Stimulated activated CD8-positive, alpha-beta memory T cell treated with anti-CD3 and anti-CD28 coated beads, Interleukin-15, amount 100 ng/mL, for 1 hour (primary cell): ENCODE data around the gene S100A7.

Experiments used
- DNase-seq: peaks from one replicate; pipeline ENCODE4 v3.0.0-alpha.2; 2020; ENCODE audit warnings: low read depth

S100A7 gene

DNA sequence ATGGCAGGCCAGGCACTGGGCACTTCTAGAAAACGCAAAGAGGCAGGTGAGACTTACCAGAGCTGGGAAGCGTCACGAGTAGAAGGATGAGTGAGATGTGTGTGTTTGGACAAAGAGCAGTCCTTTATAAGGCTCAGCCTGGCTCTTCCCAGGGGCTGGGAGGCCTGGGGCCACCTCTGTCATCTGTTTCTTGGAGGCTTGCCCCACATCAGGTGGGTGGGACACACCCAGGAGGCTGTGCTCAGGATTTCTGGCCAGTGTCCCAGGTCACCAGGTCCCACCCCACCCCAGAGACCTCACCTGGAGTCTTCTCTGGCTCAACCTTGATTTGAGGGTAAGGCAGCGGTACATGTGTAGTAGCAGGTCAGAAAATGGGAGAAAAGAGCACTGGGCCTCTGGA is at the start of gene S100A7:
Gene S100A7 (minus strand): TSS at position 101 of the 400 bp plus-strand sequence. CDS start 1,638 bp downstream, outside the sequence.
- no peak for DNase-seq

DNA sequence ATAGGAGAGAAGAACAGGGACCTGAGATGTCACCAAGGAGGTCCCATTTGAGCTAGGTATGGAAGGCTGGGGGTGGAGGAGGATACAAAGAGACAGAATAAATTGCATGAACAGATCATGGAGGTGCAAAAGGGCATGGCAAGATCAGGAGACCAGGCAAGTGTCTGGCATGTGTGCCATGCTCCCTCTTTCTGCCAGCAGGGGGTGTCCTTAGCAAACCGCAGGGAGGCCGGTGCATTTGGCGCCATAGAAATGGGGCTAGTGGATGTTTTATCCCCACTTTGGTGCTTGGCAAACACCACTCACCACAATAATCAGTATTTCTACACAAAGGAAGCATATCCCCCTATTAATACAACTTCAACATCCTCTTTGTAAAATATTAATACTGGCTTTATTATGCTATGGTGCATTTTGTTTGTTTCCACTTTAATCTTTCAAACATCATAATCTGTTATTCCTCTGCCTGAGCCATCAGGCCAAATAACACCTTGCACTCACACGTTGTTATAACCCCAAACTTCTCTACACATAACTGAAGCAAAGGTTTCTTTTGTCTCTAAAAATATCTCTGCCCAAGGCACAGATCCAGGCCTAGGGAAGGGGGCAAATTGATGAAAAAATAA is 49.4 kb upstream of the S100A7 start:
- peak; percentile 38 for DNase-seq

DNA sequence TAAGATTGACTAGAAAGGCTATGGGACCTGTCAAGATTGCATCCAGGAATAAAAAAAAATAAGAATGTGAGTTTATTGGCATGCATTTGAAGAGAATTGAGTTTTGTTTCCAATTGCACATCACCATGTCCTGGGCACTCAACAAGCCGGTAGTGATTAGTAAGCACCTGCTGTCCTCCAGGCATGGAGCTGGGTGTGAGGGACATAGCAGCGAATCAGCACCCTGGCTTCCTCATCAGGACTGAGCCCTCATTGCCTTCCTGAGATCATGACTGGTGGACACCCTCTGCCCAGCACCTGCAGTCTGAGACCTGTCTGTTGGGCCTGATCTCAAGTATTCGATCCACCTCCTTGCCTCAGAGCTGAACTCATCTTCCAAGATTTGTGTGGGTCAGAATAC is 48.6 kb upstream of the S100A7 start:
- DNase-seq, result no peak

DNA sequence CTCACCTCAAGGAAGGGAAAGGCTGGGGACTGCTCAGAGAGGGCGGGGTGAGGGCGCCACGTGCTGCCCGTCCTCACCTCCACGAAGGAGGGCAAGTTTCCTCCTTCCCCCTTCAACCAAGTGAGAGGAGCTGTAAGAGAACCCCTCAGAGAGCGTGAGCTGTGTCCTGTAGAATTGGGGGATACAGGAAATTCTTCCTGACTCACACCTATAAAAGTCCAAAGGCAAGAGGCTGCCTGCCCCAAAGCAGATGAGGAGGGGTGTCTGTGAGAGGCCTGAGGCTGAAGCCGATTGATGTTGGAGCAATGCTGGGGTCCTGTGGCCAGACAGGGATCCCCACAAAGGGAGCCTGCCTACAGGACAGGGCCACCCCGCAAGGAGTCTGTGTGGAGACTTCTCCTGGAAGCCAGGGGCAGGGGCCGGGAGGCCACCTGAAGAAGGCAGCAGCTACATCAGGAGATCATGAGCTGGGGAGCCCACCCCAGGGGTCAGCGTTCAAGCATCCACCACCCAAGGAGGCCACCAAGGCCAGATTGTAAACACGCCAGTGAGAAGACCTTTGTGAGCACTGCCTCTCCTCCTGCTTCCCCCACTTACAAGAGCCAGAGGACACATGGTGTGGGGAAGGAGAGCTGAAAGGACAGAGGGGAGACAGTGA is 47.6 kb upstream of the S100A7 start:
- no peak for DNase-seq

DNA sequence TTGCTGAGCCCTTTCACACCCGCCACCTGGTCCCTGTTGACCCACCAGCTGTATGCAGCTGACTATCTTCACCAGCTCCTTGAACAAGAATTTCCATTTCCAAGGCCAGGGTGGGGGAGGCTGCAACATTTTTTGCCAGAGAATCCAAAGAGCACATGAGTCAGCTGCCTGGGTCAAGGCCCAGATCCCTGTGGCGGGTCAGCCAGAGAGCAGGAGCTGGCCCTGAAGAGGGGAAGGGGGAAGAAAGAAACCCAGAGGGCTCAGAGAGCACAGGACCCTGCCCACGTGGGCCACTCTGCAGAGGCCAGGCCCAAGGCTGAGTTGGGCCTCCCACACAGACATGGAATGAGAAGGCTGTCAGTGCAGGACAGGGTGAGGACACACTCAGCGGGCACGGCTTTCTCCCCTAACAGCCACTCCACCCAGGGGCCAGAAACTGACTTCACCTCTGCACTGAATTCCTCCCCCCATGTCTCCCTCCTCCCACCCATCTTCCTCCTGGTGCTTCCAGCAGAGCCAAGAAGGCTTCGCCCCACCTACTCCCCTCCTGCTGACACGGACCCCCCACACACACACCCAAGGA is 46.5 kb upstream of the S100A7 start:
- no peak for DNase-seq

DNA sequence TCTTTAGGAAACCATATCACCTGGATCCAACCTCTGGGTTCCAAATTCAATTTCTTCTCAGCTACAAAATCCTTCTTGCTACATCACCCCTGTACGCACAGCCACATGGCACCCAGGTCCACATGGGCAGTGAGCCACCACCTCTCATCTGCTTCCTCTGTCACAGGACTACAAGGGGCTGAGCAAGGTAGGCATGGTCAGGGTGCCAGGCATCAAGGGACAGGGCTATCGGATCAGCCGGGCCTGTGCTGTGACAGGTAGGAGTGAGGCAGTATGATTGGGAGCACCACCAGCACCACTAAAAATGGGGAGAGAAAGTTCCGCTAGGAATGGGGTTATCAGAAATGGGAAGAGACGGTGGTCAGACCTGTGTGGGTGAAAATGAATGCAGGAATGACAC is 45.9 kb upstream of the S100A7 start:
- DNase-seq, result no peak

DNA sequence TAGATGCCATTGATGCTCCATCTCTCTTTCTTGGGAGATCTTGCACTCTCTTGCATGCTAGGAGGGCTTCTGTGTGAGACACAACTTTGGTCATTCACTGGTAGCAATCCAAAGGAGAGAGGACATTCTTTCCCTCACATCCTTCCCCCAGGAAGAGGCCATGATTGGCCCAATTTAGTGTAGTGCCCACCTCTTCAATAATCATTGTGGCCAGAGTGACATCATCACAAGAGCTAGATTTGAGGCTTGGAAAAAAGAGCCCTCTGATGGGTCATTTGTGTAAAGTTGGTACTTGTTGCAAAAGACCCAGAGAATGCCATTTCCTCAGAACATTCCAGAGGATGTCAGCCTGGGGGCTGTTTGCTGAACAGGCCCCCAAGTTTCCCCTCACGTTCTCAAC is 45.1 kb upstream of the S100A7 start:
- no peak for DNase-seq

DNA sequence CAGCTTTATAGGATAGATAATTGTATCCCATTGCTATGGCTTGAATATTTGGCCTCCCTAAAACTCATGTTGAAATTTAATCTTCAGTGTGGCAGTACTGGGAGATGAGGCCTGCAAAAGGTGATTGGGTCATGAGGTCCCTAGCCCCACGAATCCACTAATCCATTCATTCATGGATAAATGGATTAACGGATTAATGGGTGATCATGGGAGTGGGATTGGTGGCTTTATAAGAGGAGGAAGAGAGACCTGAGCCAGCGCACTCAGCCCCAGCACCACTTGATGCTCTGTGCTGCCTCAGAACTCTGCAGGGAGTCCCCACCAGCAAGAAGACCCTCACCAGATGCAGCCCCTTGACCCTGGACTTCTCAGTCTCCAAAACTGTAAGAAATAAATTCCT is 43.3 kb upstream of the S100A7 start:
- no peak for DNase-seq

DNA sequence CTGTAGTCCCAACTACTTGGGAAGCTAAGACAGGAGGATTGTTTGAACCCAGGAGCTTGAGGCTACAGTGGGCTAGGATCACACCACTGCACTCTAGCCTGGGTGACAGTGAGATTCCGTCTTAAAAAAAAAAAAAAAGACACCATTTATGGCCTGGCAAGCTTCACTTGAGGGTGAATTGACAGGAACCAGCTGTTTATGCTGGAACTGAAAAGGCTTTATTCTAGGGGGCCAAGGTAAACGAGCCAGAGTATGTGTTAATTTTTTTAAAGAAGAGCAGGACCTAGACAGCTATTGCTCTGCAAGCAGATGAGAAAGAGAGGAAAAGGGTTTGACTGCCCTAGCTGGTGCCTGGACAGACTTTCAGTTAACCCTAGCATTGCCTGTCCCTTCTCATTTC is 38.3 kb upstream of the S100A7 start:
- DNase-seq, result no peak

DNA sequence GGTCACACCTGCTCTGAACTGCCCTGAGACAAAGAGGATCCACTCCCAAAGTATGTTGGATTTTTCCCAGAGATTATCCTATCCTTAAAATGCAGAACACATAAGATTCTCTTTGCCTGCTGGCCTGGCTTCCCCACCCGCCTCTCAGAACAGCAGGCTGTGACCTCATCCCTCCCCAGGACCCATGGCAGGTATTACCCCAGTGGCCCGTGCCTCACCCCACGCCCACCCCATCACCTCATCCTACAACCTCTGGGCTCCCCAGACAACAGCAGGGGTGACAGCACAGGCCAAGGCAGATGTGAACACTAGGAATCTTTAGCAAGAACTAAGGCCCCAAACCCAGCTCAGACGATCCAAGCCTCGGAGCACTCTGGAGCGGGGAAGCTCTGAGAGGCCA is 35.1 kb upstream of the S100A7 start:
- DNase-seq, result no peak

DNA sequence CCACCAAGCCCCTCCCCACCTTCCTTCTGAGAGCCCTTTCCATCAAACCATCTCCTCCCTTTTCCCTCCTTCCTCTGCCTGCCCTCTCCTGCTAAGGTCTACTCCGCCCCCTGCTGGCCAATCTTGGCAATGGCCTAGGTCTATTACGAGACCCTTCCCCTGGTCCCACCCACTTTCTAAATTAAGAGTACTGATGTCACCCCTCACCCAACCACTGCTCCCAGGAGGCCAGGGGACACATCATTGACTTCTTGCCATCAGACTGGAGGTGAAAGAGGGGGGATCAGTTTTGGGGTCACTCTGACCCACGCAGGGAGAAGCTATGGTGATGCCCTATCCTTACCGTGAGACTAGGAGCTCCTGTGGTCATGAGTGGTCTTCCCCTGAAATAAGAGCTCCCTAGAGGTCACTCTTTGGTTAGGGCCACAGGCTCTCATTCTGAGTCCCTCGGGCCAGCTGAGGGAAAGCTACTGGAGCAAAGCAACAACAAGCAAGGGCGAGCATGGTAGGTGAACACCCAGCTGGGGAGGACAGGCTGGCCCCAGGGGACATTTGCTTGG is 34.6 kb upstream of the S100A7 start:
- DNase-seq, result peak; percentile 68

DNA sequence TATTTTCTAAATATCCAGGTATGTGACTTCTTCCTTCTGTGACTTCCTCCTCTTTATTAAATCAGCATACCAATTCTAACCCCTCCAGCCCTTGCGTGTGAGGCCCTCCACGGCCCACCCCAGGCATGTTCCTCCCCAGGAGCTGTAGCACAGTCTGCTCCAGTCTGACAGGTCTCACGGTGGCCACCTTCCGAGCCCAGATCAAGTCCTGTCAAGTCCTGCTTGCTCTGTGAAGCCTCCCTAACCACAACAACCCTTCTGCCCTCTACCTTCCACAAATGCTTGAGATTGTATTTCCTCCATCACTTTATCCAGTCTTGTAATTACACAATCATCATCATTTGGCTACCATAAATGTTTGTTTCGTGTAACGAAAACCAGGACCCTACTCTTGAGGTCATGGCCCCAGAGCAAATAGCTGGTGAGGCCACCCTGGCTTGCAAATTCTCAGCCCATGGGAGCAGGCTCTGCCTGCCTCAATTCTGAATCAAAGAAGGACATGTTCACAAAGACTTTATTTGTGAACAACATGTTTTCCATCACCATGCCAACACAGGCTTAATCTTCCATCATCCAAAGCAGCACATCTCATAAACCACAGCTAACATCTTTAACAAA is 33.0 kb upstream of the S100A7 start:
- DNase-seq, result no peak

DNA sequence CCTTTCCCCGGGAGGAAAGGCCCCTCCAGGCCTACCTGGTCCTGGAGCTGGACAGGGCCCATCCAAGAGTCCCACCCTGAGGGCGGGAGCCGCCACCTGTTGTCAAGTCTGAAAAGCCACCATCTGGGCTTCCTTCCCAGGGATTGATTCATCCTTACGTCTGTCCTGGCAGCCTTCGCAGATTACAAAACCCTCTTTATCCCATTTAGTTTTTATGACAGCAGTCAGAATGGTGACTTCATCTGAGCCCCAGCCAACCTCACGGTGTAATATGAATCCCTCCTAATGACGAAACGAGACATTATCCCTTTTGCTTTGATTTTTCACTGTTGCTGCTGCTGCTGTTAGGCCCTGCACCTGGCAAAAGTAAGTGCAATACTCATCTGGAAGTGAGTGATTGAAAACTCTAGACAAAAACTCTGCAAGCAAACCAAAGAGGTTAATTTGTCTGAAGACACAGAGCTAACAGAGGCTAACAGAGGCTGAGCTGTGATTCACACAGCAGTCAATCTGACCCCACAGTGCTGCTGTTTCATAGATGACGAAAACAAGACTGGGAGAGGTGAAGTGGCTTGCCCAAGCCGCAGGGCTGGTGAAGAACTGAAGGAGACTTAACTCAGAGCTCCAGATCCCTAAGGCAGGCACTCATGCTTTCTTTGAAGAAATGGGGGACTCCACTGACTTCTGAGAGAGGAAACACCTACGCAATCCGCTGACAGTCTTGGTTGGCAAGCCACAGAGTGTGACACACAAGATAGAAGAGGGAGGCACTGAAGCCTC is 30.0 kb upstream of the S100A7 start:
- no peak for DNase-seq

DNA sequence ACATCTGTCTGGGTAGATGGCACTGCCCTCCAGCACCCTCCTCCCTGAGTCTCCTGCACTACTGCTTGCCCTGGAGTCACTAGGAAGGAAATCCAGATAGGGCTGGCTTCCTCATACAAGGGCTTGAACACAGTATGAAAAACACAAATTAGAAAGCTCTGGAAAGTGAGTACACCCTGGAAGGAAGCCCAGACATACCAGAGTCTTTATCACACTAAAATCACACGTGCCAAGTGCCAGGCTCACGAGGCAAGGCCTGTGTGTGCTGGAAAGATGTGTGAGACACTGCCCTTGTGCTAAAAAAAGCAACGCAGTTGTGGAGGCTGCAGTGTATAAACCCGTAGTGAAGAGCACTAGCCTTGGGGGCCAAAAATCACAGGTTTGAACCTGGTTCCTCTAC is 28.3 kb upstream of the S100A7 start:
- DNase-seq, result no peak

DNA sequence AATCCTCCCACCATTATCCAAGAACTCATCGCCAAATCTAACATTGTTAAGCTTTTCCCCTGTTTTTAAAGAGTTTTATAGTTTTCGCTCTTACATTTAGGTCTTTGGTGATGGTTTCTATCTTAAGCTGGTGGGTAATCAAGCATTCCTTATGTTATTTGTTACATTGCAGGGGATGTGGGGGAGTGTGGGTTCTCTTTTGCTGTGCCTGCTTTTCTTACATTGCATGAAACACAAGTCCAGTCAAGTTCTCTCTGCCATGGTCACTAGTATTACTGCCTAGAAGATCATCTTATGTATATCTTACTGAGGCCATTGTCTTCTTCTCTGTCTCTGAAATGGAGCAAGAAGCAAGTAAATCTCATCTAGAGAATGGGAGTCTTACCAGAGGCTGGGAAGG is 27.3 kb upstream of the S100A7 start:
- no peak for DNase-seq

DNA sequence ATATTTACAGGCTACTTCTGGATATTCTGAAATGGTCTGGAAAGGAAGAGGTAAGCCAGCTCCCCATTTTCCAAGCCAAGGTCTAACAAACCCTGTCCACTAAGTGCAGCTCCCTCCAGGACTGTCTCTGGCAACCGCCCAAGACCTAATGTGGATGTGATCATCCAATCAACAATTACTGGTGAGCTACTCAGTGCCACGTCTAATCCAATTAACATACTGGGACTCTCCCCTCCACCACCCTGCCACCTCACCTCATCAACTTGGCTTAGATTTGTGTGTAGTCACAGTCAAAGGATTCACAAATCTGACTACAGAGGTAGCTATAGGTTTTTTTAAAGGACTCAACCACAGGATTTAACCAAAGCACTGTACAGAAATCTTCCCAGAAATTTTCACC is 25.4 kb upstream of the S100A7 start:
- no peak for DNase-seq

DNA sequence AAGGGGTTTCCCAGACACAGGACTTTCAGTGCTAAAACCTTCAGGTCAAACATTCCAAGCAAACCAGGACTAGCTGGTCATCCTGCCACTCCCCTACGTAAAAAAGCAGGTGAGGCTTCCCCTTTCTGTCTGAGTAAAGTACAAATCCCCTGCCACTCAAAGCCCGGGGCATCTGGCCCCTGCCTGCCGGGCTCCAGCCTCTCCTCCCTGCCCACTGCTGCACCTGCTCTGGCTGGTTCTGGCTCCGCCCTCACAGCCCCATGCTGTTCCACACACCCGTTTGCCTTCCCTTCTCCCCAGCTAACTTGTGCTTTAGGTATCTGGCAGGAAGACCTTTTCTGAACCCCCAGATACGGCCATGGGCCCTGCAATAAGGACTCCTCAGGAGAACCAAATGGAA is 23.3 kb upstream of the S100A7 start:
- DNase-seq, result no peak

DNA sequence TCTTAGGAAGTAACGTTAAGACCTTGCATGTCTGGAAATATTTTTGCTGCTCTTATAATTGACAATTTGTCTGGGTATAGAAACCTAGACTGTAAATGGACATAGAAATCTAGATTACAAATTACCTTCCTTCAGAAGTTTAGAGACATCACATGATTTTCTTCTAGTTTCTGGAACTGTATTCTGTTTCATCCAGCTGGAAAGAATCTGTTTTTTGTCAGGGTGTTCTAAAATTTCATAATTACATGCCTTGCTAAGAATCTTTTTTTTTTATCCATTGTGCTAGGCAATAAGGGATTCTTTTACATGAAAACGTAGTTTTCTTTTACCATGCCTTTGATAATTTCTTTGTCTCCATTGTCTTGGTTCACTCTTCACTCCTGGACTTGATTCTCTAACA is 20.7 kb upstream of the S100A7 start:
- DNase-seq, result no peak

DNA sequence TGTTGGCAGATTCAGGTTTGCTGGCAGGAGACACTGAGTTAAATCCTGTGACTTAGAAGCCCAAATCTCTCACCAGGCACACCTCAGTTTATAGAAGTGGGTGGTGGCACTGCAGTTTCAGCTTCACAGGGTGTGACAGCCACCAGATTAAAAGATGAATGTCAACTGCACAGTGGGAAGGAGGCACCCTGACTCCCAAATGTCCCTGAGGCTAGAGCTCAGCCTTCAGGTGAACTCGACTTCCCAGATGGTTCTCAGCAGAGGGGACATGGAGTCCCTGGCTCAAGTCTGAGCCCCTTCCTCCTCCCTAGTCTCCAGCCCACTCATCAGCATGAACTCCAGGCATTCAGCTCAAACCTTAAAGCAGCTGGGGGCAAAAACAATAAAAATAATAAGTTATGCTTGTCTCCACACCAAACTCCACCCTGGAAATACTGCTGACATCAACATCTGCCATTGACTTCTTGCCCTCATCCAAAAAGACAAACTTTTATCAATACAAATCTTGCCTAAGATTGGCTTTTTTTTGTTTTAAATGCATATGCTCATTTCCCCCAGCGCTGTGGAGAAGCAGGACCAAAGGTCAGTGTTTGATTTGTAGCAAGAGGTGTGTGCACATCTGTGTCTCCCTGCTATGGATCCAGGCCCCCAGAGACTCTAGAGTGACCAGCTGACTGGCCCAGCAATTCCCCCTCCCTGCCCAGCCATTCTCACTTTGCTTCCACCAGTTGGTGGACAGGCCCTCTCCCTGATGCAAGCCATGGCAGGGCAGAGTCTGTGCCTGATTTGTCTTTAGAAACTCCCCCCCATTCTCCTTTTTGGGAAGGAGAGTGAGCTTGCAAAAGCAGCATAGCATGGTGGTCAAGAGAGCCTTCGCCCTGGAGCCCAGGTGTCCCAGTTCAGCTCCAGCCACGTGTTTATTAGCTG is 18.5 kb upstream of the S100A7 start:
- no peak for DNase-seq

DNA sequence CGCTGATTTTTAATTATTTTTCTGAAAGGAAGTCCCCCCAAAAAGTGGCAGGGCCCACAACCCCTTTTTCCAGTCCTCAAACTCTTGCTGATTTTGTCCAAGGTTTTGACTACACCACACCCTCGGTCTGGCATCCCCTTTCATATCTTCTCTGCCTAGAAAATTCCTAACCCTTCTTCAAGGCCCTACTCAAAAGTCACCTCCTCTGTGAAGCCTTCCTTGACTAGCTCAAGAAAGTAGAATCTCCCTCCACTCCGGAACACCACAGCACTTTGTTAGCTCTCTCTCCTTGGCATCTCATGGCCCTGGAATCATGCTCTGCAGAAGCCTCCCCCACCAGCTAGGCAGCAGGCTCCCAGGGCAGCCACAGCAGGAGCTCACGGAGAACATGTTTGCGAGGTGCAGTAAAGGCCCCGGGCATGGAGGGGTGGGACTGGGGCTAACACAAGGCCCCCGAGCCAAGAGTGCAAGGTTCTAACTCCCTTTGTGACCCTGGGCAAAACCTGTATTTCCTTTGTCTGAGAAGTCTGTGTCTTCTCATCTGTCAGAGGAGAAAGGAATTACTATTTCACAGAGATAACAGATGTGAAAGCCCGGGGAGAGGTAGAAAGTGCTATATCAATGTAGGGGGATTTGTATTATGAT is 17.7 kb upstream of the S100A7 start:
- DNase-seq, result no peak
